NCI-H345 treated with DMSO at 0.1 percent for 48 hours (cell line): ENCODE data around the gene TMEM235.
A peak's percentile ranks its signal among the peaks of the same experiment; 100 is the strongest.

ENCODE experiments used
- DNase-seq: peaks from one replicate; lab custom pipeline; 2025; ENCODE audit not compliant: unreplicated experiment; lab: John Stamatoyannopoulos, UW

Gene TMEM235

DNA sequence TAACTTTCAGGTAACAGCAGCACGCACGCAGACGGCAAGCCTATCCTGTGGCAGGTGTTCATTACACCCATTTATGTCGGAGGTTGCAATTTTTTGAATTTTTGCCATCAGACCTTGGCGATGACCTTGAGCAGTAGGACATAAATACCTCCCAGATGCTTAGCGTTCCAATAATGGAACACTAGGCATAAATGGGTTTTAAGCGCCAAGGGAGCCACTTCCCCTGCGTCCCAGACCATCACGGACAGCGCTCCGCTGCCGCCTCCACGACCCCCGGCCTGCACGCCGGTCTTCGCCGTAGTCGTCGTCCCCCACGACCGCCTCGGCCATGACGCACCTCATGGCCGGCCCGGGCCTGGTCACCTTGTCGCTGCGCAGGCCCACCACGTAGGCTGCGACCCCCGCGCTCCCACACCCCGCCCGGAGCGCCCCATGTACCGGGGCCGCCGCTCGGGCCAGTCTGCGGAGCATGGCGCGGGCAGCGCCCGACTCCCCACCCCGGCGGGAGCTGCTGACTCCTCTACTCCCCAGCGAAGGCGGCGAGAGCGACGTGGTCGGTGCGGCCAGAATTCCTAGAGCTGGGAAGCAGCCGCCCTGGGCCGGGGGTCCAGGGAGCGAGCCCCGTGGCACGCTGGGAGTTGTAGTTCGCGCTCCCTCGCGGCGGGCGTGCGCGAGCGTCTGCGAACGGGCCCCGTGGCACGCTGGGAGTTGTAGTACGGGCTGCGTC is 22.7 kb downstream of the TMEM235 start:
- DNase-seq: peak; percentile 80

- no peak for DNase-seq
These were observed 23.7 kb downstream of the TMEM235 start for GRCh38 chr17:78255029-78255656.

- DNase-seq: no peak
These were observed 24.7 kb downstream of the TMEM235 start for GRCh38 chr17:78255953-78256706.

- no peak for DNase-seq
These were observed 25.5 kb downstream of the TMEM235 start for GRCh38 chr17:78256707-78257591.

DNA sequence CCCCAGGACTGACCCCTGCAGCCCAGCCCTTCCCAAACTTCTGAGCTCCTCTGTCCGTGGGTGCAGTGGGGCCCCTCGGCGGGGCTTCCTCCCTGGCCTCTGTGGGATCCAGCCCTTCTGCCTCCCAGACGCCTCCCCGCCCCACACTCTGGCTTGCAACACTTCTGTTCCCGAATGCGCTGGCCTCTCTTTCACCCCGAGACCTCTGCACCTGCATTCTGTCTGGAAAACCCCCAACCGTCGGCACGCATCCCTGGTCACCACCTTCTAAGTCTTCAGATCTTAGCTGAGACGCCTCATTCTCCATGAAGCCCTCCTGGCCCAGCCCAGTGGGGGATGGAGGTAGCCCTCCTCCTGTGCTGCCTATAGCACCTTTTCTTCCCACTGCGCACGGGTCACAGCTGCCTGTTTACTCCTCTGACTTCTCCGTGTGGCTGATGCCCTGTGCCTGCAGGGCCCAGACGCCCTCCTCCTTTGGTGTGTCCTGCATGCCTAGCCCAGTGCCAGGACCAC is 26.4 kb downstream of the TMEM235 start:
- no peak for DNase-seq

- peak; percentile 60 for DNase-seq
These were observed 27.1 kb downstream of the TMEM235 start for GRCh38 chr17:78258323-78259191.

- no peak for DNase-seq
These were observed 27.7 kb downstream of the TMEM235 start for GRCh38 chr17:78259192-78259554.

- DNase-seq: no peak
These were observed 31.8 kb downstream of the TMEM235 start for GRCh38 chr17:78263063-78263735.

- DNase-seq: no peak
These were observed 32.4 kb downstream of the TMEM235 start for GRCh38 chr17:78263736-78264340.

DNA sequence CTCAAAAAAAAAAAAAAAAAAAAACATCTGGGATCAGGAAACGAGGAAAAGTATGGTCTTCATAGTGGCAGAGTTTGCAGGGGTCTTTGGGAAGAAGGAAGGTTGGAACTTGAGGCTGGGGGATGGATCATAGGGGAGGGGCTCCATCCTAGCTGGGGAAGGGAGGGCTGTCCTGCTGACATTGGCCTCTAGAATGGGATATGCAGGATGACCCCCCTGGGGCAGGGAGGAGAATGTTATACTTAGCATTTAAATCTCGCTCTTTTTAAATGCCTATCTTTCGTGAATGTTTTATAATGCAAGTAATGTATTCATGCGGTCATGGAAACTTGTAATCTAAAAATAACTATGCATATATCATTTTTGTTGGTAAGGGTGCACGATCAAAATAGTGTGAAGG is 33.2 kb downstream of the TMEM235 start:
- no peak for DNase-seq

- DNase-seq: no peak
These were observed 33.7 kb downstream of the TMEM235 start for GRCh38 chr17:78265121-78265520.

DNA sequence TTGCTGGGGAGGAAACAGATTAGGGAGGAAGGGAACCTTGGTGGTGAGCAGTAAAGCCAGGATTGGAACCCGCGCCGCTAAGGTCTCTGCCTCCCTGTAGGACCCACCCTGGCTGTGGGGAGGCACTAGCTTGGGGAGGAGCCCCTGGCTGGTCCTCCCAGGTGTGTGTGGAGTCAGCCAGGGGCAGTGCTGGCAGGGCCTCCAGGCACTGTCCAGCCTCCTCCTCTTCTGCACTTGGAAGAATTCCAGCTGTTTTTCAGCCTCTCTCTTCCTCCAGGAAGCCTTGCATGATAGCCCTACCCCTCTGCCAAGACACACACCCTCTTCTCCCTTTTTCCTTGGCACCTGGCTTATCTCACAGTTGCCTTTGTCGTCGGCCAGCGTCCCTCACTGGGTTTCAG is 34.8 kb downstream of the TMEM235 start:
- DNase-seq: no peak

DNA sequence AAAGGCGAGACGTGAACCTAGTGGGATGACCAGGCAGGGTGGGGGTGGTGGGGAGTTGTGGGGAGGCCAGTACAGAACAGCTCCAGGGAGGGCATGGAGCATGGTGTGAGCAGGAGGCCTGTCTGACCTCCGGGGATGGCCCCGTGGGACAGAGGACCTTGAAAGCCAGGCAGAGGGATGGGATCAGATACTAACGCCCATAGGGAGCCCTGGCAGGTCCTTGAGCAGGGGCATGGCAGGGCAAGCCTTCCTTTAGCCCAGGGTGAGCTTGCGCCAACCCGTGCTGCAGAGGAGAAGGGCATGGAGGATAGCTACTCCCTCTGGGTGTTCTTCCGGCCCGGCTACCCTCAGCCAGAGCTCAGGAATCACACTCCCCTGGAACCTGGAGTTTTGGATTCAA is 35.3 kb downstream of the TMEM235 start:
- DNase-seq: no peak

DNA sequence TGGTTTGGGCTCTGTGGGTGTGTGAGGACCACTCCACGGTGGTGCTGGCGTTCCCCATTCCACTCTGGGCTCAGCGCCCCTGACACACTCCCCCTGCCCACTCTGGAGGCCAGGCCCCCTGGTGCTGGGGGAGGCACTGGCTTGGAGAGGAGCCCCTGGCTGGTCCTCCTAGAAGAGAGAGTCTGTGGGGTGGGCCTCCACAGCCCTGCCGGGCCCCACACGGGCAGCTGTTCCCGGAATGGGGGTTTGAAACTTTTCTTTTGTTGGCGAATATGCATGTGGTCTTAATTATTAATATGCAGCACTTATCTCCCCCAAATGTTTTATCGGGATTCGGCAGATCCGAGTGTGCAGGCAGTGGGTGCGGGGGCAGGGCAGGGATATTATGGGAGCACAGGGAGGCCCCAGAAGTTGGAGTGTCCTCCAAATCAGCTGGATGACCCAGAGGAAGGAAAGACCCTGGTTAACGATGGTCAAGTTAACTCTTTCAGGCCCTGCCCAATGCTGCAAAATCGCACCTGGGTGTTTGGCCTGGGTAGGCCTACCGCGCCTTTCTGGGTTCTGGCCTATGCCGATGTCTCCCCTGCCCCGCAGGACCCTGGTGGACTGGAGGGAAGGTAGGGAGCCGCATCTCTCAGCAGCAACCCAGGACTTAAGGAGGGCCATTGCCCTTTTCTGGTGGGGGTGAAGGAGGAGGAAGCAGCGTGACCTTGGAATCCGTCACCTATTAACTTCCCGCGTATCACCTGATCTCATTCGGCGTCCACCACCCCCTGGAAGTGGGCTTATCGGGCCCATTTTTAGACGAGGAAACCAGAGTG is 36.0 kb downstream of the TMEM235 start:
- no peak for DNase-seq

DNA sequence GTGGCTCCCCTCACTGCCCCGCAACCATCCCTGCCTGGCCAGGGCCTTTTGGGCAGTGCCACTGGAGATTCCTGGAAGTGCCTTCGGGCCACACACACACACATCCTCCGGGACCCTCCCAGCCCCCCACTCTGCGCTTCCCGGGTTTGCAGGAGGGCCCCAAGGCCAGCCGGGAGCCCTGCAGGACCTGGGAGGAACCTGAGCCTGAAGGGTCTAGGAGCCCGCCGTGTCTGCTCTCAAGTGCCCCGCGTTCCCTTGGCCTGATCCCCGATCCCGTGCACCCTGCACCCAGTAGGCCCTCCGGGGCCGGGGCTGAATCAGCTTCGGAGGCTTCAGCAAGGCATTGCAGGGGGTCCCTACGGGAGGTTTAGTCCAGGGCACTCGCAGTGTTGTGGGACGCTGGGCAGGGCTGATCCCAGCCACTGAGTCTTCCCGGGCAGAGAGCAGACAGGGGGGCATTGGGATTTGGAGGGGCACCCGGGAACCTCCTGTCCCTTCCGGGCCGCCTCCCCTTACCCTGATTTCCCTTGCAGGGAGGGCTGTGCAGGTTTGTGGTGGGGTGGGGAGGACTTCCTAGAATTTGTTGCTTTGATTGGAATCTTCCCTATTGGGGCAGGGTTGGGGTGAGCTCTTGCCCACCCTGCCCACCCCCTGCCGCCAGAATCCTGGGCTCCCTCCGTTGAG is 36.9 kb downstream of the TMEM235 start:
- DNase-seq: no peak

- DNase-seq: no peak
These were observed 37.8 kb downstream of the TMEM235 start for GRCh38 chr17:78268951-78269905.
